Mesodermal cell (in vitro differentiated cells): ENCODE data around the gene PRXL2B.
"Not testable (repeated sequence)": the region's sequence is repeated elsewhere in the genome, so short reads cannot be mapped to it uniquely, and the experiment has no call there.

ENCODE experiments used
- H3K27ac ChIP-seq: 2 replicates; pipeline ENCODE4 v1.7.0; 2013; ENCODE audit warnings: mild to moderate bottlenecking, low read depth, low read length, moderate library complexity; ENCODE audit not compliant: severe bottlenecking
- H3K36me3 ChIP-seq: 2 replicates; pipeline ENCODE4 v1.7.1; 2013; ENCODE audit warnings: mild to moderate bottlenecking, low read length, moderate library complexity; ENCODE audit not compliant: control insufficient read depth, insufficient read depth
- H3K4me1 ChIP-seq: one replicate; pipeline ENCODE4 v1.7.1; 2013; ENCODE audit warnings: mild to moderate bottlenecking, low read length; ENCODE audit not compliant: insufficient read depth, control insufficient read depth, poor library complexity, severe bottlenecking
- H3K4me3 ChIP-seq: 2 replicates; pipeline ENCODE4 v1.7.0; 2013; ENCODE audit warnings: low read length, control low read depth, mild to moderate bottlenecking; ENCODE audit not compliant: insufficient read depth, poor library complexity, severe bottlenecking; ENCODE audit errors: extremely low read depth
- H3K9me3 ChIP-seq: 2 replicates; pipeline ENCODE4 v1.7.1; 2013; ENCODE audit warnings: mild to moderate bottlenecking, low read length, moderate library complexity; ENCODE audit not compliant: control insufficient read depth
- WGBS, 2 experiments: methylation state at CpG; one replicate each; pipeline ENCODE4 v1.1.5; 2013; ENCODE audit warnings: missing lambda C conversion rate in 2 of 2; ENCODE audit not compliant: insufficient coverage in 2 of 2; 5-methylcytosine and 5-hydroxymethylcytosine counted together

PRXL2B gene

DNA sequence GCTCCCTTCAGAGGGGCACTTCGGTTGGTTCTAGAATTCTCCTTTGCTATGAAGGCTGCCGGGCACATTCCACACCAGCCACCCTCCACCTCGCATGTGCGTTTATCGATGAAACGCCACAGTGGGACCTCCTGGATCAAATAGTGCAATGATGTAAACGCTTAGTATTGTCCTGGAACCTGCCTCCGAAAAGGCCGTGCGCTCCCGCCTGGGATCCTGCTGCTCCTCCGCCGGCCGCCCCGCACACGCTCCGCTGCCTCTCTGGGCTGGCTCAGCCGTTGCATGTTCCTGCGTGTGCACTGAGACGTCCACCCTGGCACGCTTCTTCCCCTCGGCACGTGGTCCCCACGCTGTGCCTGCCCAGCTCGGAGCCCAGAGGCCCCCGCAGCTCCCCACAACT is 34.4 kb upstream of the PRXL2B start:
- WGBS, 2 experiments, result 92 to 96% methylated on average over 17 to 19 of the region's 26 CpGs
- H3K27ac ChIP-seq, result no peak overlapping the region
- no peak overlapping the region for H3K4me3 ChIP-seq
- no peaks in the 10 kb centered on the region for H3K9me3 ChIP-seq
- peaks cover 14% of the 10 kb centered on the region for H3K4me1 ChIP-seq
- no peaks in the 10 kb centered on the region for H3K36me3 ChIP-seq

DNA sequence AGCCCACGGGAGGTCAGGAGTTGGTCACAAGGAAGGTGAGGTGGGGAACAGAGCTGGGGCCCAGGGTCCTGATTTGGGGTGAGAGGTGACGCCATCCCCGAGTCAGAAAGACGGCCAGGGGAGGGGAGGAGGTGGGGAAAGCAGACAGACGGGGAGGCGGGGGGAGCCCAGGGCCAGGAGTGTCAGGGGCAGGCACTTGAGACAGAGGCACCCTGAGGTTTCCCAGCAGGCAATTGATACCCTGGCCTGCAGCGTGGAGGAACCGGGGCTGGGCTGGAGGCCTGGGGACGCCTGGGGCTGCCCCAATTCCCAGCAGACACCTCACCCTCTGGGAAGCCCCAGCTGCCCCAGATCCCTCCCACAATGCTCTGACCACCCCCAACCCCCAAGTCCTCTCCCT is 33.5 kb upstream of the PRXL2B start:
- H3K4me1 ChIP-seq, H3K27ac ChIP-seq, H3K36me3 ChIP-seq, H3K9me3 ChIP-seq, H3K4me3 ChIP-seq: not testable (repeated sequence)
- 63% methylated on average over 2 of the region's 9 CpGs; no CpG with 5 or more reads in 1 of the 2 experiments for WGBS, 2 experiments

DNA sequence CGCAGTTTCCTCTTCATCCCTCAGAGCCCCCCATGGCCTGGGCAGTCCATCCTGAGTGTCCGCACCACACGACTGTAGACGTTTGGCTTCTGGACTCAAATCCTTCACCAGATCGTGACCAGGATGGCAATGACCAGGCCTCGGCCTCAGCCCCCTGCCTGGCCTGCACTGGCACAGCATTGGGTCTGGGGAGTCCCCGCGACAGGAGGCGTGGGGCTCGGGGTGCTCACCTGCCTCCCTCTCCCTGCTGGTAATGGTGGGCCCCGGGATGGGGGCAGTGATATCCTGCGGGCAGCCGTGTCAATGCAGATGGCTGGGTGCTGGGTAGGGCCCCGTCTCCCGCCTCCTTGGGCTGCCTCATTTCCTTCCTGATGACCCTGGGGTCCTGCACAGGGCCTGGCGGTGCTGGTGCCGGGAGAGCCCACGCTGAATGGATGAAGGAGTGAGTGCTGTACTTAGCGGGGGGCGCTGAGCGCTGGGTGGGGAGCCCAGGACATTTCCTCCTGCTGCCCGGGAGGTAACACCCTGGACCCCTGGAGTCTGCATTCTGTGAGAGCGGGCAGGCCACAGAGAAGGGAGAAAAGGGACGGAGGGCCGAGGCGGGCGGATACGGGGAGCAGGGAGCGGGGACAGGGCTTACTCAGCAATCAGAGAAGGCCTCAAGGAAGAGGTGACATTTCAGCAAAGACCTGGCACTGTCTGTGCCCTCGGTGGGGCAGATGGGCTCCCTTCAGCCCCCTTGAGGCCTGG is 32.5 kb upstream of the PRXL2B start:
- H3K27ac ChIP-seq, result no peak overlapping the region
- WGBS, 2 experiments, result 94 to 95% methylated on average over 26 to 30 of the region's 30 CpGs
- peaks cover 2% of the 10 kb centered on the region for H3K4me1 ChIP-seq
- H3K36me3 ChIP-seq, result no peaks in the 10 kb centered on the region
- H3K4me3 ChIP-seq, result no peak overlapping the region
- no peaks in the 10 kb centered on the region for H3K9me3 ChIP-seq

DNA sequence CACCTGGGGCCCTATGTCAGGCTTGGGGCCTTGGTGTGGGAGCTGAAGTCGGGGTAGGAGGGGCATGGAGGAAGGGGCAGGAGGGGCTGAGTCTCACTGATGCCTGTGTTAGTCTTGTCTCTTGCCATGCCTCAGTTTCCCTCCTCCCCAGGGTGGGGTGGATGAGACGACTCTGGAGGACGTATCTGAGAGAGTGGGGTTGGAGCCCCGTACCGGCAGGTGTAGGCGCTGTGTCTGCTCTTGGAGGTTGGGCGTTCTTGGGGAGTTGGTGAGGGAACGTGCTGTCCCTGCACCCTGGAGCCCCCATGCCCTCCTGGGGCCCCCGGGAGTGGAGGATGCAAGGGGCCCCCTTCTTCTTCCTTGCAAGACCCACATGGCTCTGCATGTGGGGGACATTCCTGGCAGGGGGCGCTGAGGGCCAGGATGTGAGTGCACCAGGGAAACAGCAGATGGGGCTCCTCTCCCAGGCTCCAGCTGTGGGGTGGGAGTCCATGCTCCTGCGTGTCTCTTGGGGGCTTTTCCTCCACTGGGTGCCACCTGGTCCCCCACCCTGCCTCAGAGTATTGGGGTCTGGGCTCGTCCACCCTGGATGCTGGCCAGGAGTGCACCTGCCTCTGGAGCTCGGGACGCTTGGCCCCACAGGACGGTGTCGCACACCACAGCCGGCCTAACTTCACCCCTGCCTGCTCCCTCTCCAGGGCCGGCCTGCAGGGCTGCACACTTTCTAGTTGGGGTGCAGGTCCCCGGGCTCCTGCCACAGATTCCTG is 31.8 kb upstream of the PRXL2B start:
- Histone ChIP-seq H3K27ac (no peak overlapping the region), H3K9me3 (no peaks in the 10 kb centered on the region), H3K4me3 (no peak overlapping the region), H3K36me3 (no peaks in the 10 kb centered on the region), H3K4me1 (peaks cover 2% of the 10 kb centered on the region)
- WGBS, 2 experiments, result 87% methylated on average over 14 to 17 of the region's 19 CpGs

DNA sequence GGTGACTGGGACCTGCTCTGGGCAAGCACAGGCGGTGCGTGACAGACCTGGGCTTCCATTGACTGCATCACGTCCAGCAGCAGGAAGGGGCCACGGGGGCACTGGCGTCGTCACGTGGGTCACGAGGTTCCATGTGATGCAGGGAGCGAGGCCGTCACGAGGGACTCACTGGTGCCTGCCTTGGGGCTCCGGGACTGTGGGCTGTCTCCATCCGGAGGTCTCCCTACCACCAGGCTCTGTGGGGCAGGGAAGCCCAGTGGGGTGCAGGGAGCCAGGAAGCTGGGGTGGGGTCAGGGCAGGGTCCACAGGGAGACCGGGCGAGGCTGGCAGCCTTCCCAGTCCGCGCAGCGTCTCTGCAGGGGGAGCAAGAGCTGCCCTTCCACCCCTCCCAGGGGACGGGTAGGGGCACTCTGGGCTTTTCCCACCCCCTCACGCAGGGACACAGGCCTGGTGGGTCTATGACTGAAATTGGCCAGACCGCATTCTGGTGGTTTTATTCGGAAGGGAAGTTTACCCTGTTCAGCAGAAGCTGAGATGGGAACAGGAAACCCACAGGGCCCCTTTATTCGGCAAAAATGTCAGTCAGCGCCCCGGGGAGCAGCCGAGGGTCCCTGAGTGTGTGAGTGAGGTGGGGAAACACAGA is 30.8 kb upstream of the PRXL2B start:
- H3K9me3 ChIP-seq, result no peaks in the 10 kb centered on the region
- H3K4me3 ChIP-seq, result no peak overlapping the region
- peaks cover 2% of the 10 kb centered on the region for H3K4me1 ChIP-seq
- 85 to 87% methylated on average over 20 to 25 of the region's 26 CpGs for WGBS, 2 experiments
- no peak overlapping the region for H3K27ac ChIP-seq
- H3K36me3 ChIP-seq, result no peaks in the 10 kb centered on the region

DNA sequence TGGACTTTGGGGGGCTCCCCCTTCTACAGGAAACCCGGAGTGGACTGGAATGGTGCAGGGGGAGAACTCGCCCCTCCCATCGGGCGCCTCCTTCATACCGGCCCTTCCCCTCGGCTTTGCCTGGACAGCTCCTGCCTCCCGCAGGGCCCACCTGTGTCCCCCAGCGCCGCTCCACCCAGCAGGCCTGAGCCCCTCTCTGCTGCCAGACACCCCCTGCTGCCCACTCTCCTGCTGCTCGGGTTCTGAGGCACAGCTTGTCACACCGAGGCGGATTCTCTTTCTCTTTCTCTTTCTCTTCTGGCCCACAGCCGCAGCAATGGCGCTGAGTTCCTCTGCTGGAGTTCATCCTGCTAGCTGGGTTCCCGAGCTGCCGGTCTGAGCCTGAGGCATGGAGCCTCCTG is 30.3 kb upstream of the PRXL2B start, which contains the start of gene TNFRSF14:
Gene TNFRSF14 (plus strand): TSS at position 95 of the 401 bp plus-strand sequence. CDS start 294 bp downstream, at position 389.
- no peak within 1 kb of the TSS for H3K4me3 ChIP-seq
- 46 to 58% methylated on average over 13 to 15 of the region's 16 CpGs for WGBS, 2 experiments
- no peaks in the 10 kb centered on the region for H3K36me3 ChIP-seq
- no peak within 1 kb of the TSS for H3K27ac ChIP-seq
- H3K4me1 ChIP-seq, result peaks cover 2% of the 10 kb centered on the region
- H3K9me3 ChIP-seq, result no peaks in the 10 kb centered on the region

DNA sequence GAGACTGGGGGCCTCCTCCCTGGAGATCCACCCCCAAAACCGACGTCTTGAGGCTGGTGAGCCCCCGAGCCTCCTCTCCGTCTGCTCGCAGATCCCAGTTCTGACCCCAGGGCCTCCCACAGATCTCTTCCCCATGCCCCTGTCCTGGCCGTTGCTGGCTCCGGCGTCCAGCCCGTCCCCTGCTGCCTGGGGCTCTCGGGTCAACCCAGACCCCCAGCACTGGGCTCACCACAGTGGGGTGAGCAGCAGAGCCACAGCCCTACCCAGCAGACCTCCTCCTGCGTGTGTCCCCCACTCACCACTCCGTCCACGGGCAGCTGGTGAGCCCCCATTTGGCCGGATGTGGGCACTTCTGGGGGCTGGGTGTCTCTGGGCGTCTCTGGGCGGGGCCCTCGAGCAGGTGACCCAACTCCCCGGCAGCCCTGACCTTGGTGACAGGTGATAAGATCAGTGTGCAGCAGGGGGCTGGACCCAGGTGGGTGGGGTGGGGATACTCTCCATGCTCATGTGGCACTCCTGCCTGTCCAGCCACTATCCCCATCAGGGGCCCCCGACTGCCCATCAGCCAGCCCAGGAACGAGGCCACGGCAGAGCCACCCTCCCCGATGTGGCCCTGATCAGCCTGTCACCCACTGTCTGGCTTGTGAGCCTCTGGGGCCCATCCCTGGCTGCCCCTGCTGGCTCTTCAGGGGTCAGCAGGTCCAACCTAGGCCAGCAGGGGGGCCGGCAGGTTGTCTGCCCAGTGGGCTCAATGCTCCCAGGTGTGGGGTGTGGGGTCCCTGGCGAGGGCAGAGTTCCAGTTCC is 29.7 kb upstream of the PRXL2B start:
- no peaks in the 10 kb centered on the region for H3K36me3 ChIP-seq
- 85 to 87% methylated on average over 15 to 22 of the region's 24 CpGs for WGBS, 2 experiments
- H3K27ac ChIP-seq, result no peak overlapping the region
- peaks cover 2% of the 10 kb centered on the region for H3K4me1 ChIP-seq
- H3K9me3 ChIP-seq, result no peaks in the 10 kb centered on the region
- no peak overlapping the region for H3K4me3 ChIP-seq

DNA sequence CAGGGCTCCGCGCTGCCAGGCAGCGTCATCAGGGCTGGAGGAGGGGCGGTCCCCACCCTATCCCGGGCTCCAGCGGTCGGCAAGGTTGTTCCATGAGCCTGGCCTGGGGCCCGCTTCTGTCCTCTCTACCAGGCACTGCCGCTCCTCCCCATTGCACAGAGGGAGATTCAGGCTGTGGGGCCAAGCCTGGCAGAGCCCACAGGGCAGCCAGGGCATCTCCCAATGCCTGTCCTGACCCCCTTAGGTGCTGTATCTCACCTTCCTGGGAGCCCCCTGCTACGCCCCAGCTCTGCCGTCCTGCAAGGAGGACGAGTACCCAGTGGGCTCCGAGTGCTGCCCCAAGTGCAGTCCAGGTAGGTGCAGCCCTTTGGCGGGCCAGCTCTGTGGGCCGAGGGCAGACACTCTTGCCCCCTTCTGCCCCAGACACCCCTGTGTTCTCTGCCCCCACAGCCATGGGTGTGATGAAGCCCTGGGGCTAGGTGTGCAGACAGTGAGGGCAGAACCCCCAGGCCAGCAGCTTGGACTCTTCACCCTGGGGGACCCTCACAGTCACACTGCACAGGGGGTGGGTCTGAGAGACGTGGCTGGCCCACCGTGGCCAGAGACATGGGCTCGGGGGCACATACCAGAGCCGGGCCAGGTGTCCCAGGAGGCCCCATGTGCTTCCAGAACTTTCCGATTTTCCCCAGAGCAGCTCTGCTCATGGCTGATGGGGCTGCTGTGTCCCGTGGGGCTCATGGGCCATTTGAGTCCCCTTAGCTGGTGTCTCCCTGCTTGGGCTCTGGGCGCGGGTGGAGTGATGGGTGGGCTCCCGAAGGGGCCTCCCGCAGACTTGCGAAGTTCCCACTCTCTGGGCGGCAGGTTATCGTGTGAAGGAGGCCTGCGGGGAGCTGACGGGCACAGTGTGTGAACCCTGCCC is 28.8 kb upstream of the PRXL2B start:
- 88% methylated on average over 26 to 28 of the region's 30 CpGs for WGBS, 2 experiments
- no peak overlapping the region for H3K27ac ChIP-seq
- H3K4me1 ChIP-seq, result peaks cover 2% of the 10 kb centered on the region
- H3K36me3 ChIP-seq, result no peaks in the 10 kb centered on the region
- H3K4me3 ChIP-seq, result no peak overlapping the region
- no peaks in the 10 kb centered on the region for H3K9me3 ChIP-seq

DNA sequence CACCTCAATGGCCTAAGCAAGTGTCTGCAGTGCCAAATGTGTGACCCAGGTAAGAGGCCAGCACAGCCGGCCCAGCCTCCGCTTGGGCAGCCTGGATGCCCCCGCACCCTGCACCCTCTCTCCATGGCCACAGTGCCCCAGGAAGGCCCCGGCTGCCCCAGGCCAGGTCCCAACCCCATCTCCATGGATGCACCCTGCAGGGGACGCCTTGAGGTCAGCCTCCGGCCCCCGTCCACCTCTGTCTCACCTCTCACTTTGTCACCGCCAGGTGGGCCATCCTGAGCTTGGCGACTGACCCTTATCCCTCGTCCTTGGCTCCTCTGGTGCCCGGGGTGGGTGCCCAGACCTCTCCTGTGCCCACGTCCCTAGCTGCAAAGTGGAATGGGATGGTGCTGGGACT is 28.2 kb upstream of the PRXL2B start:
- WGBS, 2 experiments, result 89 to 96% methylated on average over 9 to 12 of the region's 12 CpGs
- H3K9me3 ChIP-seq, result no peaks in the 10 kb centered on the region
- H3K36me3 ChIP-seq, result no peaks in the 10 kb centered on the region
- no peak overlapping the region for H3K27ac ChIP-seq
- H3K4me1 ChIP-seq, result peaks cover 2% of the 10 kb centered on the region
- H3K4me3 ChIP-seq, result no peak overlapping the region
